Body of pancreas (tissue), 4 donors: ENCODE results near the gene CTIF. TPM values are rescaled to one million over a fixed set of nuclear protein-coding genes. Genes with fewer than 3 reads are reported as not detected.

Experiments used
- ATAC-seq: fragments of 150-250 bp; one replicate; pipeline ENCODE4 v1.9.1; 2016
- DNase-seq, 4 donors: peaks; one replicate each; pipeline ENCODE4 v3.0.0-alpha.2; 2019
- H3K27ac ChIP-seq, 4 donors: fragments of 200-600 bp; sonication (generic); 1 replicate in 3 of 4; 2 replicates in 1 of 4; pipeline versions ENCODE4 v1.5.1 to v1.6.1; 2016 to 2019; ENCODE audit warnings: mild to moderate bottlenecking in 1 of 4, mixed read lengths in 1 of 4, moderate library complexity in 1 of 4
- H3K27me3 ChIP-seq, 2 donors: fragments of 200-600 bp; sonication (generic); one replicate each; pipeline ENCODE4 v1.6.0; 2016; ENCODE audit warnings: mild to moderate bottlenecking in 1 of 2
- H3K36me3 ChIP-seq, 2 donors: fragments of 200-600 bp; sonication (generic); replicated peaks in 1 of 2; 2 replicates each; pipeline ENCODE4 v1.5.1; 2016; ENCODE audit warnings: low read depth in 2 of 2; ENCODE audit not compliant: insufficient read depth in 1 of 2
- H3K4me1 ChIP-seq: fragments of 200-600 bp; sonication (generic); one replicate; pipeline ENCODE4 v1.6.0; 2016
- H3K4me3 ChIP-seq, 2 donors: fragments of 200-600 bp; sonication (generic); 1 replicate in 1 of 2; 2 replicates in 1 of 2; pipeline ENCODE4 v1.5.1; 2016 to 2019
- H3K9me3 ChIP-seq, 3 donors: fragments of 200-600 bp; sonication (generic); 1 replicate in 2 of 3; 2 replicates in 1 of 3; pipeline ENCODE4 v1.5.1; 2016
- POLR2A ChIP-seq, 3 donors: fragments of 450-650 bp; IDR thresholded peaks; one replicate each; pipeline ENCODE4 v1.6.1; 2016; ENCODE audit warnings: antibody characterized with exemption in 3 of 3, mild to moderate bottlenecking in 2 of 3
- WGBS, 2 donors: methylation state at CpG; one replicate each; pipeline ENCODE4 v1.1.5; 2017; 5-methylcytosine and 5-hydroxymethylcytosine counted together
- intact Hi-C: fragments of 100-400 bp; cut with DNase I; formaldehyde crosslinking; loops from one replicate; pipeline ENCODE4 v1.15.1; 2023
- total RNA-seq, 2 donors: library from RNA; depleted of rRNA; stranded (reverse); fragments of >200 nt; gene quantifications; one replicate each; pipeline ENCODE4 v1.1.0, GENCODE V29; 2016
- TF ChIP-seq, protein P1 (sequence below), 7 experiments: fragments of 450-650 bp in 4 of 7; fragments of 200-600 bp in 3 of 7; sonication (generic) in 3 of 7; IDR thresholded peaks; one replicate each; pipeline ENCODE4 v1.5.1; 2016 to 2019; ENCODE audit warnings: antibody characterized with exemption in 7 of 7

CTIF gene
- total RNA-seq, 2 donors from 2014 or later = 18.7 to 24.4 TPM

DNA sequence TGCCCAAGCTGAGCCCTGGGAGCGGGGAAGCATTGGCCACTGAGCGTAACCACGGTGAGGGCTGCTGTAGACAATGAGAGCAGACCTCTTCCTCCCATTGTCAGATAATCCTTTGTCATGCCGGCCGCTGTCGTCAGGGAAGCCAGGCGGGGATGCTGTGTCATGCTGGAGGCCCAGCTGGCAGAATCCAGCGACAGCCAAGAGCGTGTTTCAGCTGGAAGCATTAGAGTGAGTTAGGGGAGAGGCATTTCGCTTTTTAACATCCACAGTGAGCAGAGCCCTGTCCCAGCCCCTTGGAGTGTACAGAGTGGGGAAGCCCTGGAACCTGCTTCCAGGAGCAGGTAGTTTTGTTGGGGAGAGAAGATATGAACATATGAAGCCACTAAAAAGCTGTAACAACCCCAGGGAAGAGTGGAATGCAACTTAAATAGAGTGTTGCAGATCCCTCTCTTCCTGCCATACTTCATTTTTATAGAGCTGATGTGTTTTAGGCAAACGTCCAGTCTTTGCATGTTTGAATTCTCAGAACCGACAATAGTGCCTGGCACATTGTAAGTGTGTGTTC lies 7.0 kb downstream of the CTIF start:
- DNase-seq (peak in 3 of 4 donors; percentile 17 to 28 (median 27)), ATAC-seq (no peak)
- no peak overlapping the region for H3K4me3 ChIP-seq
- H3K36me3 ChIP-seq = no peaks in the 10 kb centered on the region
- WGBS, 2 donors = 51 to 56% methylated on average over 8 to 12 of the region's 12 CpGs
- H3K27me3 ChIP-seq = no peaks in the 10 kb centered on the region
- TF ChIP-seq POLR2A (IDR thresholded peaks at IDR 0.05) = no peak
- TF ChIP-seq, protein P1, sequence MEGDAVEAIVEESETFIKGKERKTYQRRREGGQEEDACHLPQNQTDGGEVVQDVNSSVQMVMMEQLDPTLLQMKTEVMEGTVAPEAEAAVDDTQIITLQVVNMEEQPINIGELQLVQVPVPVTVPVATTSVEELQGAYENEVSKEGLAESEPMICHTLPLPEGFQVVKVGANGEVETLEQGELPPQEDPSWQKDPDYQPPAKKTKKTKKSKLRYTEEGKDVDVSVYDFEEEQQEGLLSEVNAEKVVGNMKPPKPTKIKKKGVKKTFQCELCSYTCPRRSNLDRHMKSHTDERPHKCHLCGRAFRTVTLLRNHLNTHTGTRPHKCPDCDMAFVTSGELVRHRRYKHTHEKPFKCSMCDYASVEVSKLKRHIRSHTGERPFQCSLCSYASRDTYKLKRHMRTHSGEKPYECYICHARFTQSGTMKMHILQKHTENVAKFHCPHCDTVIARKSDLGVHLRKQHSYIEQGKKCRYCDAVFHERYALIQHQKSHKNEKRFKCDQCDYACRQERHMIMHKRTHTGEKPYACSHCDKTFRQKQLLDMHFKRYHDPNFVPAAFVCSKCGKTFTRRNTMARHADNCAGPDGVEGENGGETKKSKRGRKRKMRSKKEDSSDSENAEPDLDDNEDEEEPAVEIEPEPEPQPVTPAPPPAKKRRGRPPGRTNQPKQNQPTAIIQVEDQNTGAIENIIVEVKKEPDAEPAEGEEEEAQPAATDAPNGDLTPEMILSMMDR (IDR thresholded peaks at IDR 0.05) = no peak
- intact Hi-C loops = no loop called here
- no peak overlapping the region for H3K27ac ChIP-seq
- no peaks in the 10 kb centered on the region for H3K9me3 ChIP-seq
- H3K4me1 ChIP-seq = peaks cover 25% of the 10 kb centered on the region

GRCh38 chr18:48546396-48546795 lies 7.6 kb downstream of the CTIF start:
- no peaks in the 10 kb centered on the region for H3K27me3 ChIP-seq
- no peak overlapping the region for H3K4me3 ChIP-seq
- DNase-seq = no peak
- intact Hi-C loops = no loop called here
- no peak overlapping the region for H3K27ac ChIP-seq
- no peak for ATAC-seq
- H3K36me3 ChIP-seq = no peaks in the 10 kb centered on the region
- WGBS, 2 donors = 74 to 79% methylated on average over 5 to 6 of the region's 6 CpGs
- H3K9me3 ChIP-seq = no peaks in the 10 kb centered on the region
- TF ChIP-seq POLR2A (IDR thresholded peaks at IDR 0.05) = no peak
- H3K4me1 ChIP-seq = peaks cover 23% of the 10 kb centered on the region

DNA sequence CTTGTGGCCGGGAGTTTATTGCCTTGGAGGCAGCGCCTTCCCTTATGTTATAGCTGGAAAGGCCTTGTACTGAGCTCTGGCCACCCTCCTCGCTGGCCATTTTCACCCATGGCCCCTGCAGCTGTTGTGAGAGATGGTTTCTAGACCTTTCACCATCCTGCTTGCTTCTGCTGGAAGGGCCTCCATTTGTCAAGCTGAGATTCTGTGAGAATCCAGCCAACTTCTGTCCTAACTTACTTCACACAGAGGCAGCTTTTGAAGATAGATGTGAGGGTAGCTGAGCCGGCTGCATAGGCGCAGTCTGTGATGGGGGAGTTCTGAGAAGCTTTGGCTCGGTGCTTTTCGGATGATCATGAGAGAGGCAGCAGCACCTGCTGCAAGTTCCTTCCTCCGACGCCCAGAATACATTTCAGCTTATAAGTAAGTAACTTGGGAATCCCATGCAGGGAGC lies 8.7 kb downstream of the CTIF start:
- no peak for DNase-seq
- no peaks in the 10 kb centered on the region for H3K27me3 ChIP-seq
- H3K4me3 ChIP-seq = no peak overlapping the region
- H3K4me1 ChIP-seq = peaks cover 14% of the 10 kb centered on the region
- H3K9me3 ChIP-seq = no peaks in the 10 kb centered on the region
- TF ChIP-seq, protein P1 (IDR thresholded peaks at IDR 0.05) = no peak
- no peak for TF ChIP-seq POLR2A (IDR thresholded peaks at IDR 0.05)
- H3K36me3 ChIP-seq = no peaks in the 10 kb centered on the region
- no peak overlapping the region for H3K27ac ChIP-seq
- no peak for ATAC-seq
- WGBS, 2 donors = 85 to 92% methylated on average over 9 of the region's 9 CpGs
- intact Hi-C loops = no loop called here

- 61 to 65% methylated on average over 8 of the region's 8 CpGs for WGBS, 2 donors
- Histone ChIP-seq H3K27ac (no peak overlapping the region), H3K36me3 (no peaks in the 10 kb centered on the region), H3K4me1 (peaks cover 8% of the 10 kb centered on the region), H3K27me3 (no peaks in the 10 kb centered on the region), H3K9me3 (no peaks in the 10 kb centered on the region), H3K4me3 (no peak overlapping the region)
- DNase-seq = peak in 1 of 4 donors; percentile 24
- peak; percentile 27 for ATAC-seq
- intact Hi-C loops = no loop called here
- TF ChIP-seq, protein P1 (IDR thresholded peaks at IDR 0.05) = no peak
- no peak for TF ChIP-seq POLR2A (IDR thresholded peaks at IDR 0.05)
Measured at GRCh38 chr18:48548011-48548771, 9.4 kb downstream of the CTIF start.

DNA sequence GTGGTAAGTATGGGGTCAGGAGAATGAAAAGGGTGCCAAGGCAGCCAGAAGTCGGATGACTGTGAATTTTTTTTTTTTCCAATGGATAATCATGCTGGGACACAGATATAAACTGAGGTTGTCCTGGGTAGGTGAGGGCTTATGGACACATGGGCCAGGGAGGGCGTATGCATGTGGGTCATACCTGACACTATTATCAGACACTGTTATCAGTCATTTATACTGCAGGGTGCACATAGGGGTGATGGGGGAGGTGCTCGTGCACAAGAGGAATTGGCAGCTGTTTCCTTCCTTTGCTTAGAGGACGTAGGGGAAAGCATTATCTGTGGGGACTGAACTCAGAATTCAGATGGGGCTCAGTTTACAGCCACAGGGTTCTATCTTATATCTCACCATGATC lies 10.1 kb downstream of the CTIF start:
- DNase-seq (no peak), ATAC-seq (no peak)
- no peaks in the 10 kb centered on the region for H3K9me3 ChIP-seq
- H3K4me1 ChIP-seq = peaks cover under 1% of the 10 kb centered on the region
- 67 to 81% methylated on average over 4 of the region's 4 CpGs for WGBS, 2 donors
- intact Hi-C loops = no loop called here
- H3K27ac ChIP-seq = no peak overlapping the region
- TF ChIP-seq POLR2A (IDR thresholded peaks at IDR 0.05) = no peak
- TF ChIP-seq, protein P1 (IDR thresholded peaks at IDR 0.05) = no peak
- no peaks in the 10 kb centered on the region for H3K27me3 ChIP-seq
- H3K4me3 ChIP-seq = no peak overlapping the region
- H3K36me3 ChIP-seq = no peaks in the 10 kb centered on the region
